Astrocyte (in vitro differentiated cells and primary cell): ENCODE data around the gene RBM38. TPM values are rescaled to one million over a fixed set of nuclear protein-coding genes. Genes with fewer than 3 reads are reported as not detected.

Experiments used
- DNase-seq: peaks from one replicate; pipeline ENCODE4 v3.0.0-alpha.2; 2010; ENCODE audit warnings: low read depth
- FAIRE-seq: peaks from 2 replicates; lab custom pipeline; 2011; peaks lifted over from hg19 to GRCh38; lab: Jason Lieb, UNC
- H2AFZ ChIP-seq: 2 replicates; pipeline ENCODE4 v1.6.0; 2012; ENCODE audit warnings: low read depth, low read length, inconsistent platforms
- H3K27ac ChIP-seq: 2 replicates; pipeline ENCODE4 v1.5.1; 2011; ENCODE audit warnings: low read depth, low read length, inconsistent platforms
- H3K27me3 ChIP-seq: 2 replicates; pipeline ENCODE4 v1.6.0; 2011; ENCODE audit warnings: low read length, inconsistent platforms; ENCODE audit not compliant: insufficient read depth
- H3K36me3 ChIP-seq: 2 replicates; pipeline ENCODE4 v1.5.1; 2011; ENCODE audit warnings: low read length, inconsistent platforms; ENCODE audit not compliant: insufficient read depth
- H3K4me1 ChIP-seq: 2 replicates; pipeline ENCODE4 v1.5.1; 2011; ENCODE audit warnings: low read length, inconsistent platforms; ENCODE audit not compliant: insufficient read depth
- H3K4me2 ChIP-seq: 2 replicates; pipeline ENCODE4 v1.6.0; 2012; ENCODE audit warnings: low read length, inconsistent platforms
- H3K4me3 ChIP-seq: 2 replicates; pipeline ENCODE4 v1.5.1; 2011; ENCODE audit warnings: low read depth, mild to moderate bottlenecking, low read length, inconsistent platforms; ENCODE audit not compliant: insufficient read depth
- H3K79me2 ChIP-seq: 2 replicates; pipeline ENCODE4 v1.6.0; 2012; ENCODE audit warnings: mild to moderate bottlenecking, low read length, inconsistent platforms; ENCODE audit not compliant: insufficient read depth
- H3K9ac ChIP-seq: 2 replicates; pipeline ENCODE4 v1.6.0; 2012; ENCODE audit warnings: mild to moderate bottlenecking, low read length, inconsistent platforms
- H3K9me3 ChIP-seq: 2 replicates; pipeline ENCODE4 v1.5.1; 2012; ENCODE audit warnings: low read depth, mild to moderate bottlenecking, low read length, inconsistent platforms; ENCODE audit not compliant: insufficient read depth
- H4K20me1 ChIP-seq: 2 replicates; pipeline ENCODE4 v1.6.0; 2012; ENCODE audit warnings: low read length, inconsistent platforms; ENCODE audit not compliant: insufficient read depth
- H3K27ac Mint-ChIP-seq: one replicate; pipeline ENCODE4 v1.8.0; 2021; ENCODE audit warnings: mild to moderate bottlenecking, mixed read lengths; ENCODE audit not compliant: unreplicated experiment
- H3K27me3 Mint-ChIP-seq: one replicate; pipeline ENCODE4 v1.8.0; 2021; ENCODE audit warnings: low read depth, mixed read lengths; ENCODE audit not compliant: unreplicated experiment
- H3K36me3 Mint-ChIP-seq: one replicate; pipeline ENCODE4 v1.8.0; 2021; ENCODE audit warnings: low read depth, mixed read lengths; ENCODE audit not compliant: unreplicated experiment
- H3K4me1 Mint-ChIP-seq: one replicate; pipeline ENCODE4 v1.8.0; 2021; ENCODE audit warnings: low read depth, mixed read lengths; ENCODE audit not compliant: unreplicated experiment
- H3K4me3 Mint-ChIP-seq: one replicate; pipeline ENCODE4 v1.8.0; 2021; ENCODE audit warnings: mild to moderate bottlenecking, moderate library complexity, mixed read lengths; ENCODE audit not compliant: unreplicated experiment
- H3K9me3 Mint-ChIP-seq: one replicate; pipeline ENCODE4 v1.8.0; 2021; ENCODE audit warnings: mild to moderate bottlenecking, mixed read lengths; ENCODE audit not compliant: unreplicated experiment
- EZH2 ChIP-seq: IDR thresholded peaks from 2 replicates; pipeline ENCODE4 v1.6.1; 2012; ENCODE audit warnings: mild to moderate bottlenecking, low read length, inconsistent platforms; ENCODE audit not compliant: insufficient read depth
- total RNA-seq: library from RNA; stranded (reverse); gene quantifications from 2 replicates; pipeline ENCODE4 v1.2.1, GENCODE V29; 2021
- TF ChIP-seq, protein P1 (sequence below): IDR thresholded peaks from 2 replicates; pipeline ENCODE4 v1.5.1; 2011; ENCODE audit warnings: low read depth, mild to moderate bottlenecking, inconsistent platforms, low read length, moderate library complexity; ENCODE audit not compliant: insufficient read depth

The RBM38 gene
- total RNA-seq, 1 donor from 2014 or later = 43.5 TPM

DNA sequence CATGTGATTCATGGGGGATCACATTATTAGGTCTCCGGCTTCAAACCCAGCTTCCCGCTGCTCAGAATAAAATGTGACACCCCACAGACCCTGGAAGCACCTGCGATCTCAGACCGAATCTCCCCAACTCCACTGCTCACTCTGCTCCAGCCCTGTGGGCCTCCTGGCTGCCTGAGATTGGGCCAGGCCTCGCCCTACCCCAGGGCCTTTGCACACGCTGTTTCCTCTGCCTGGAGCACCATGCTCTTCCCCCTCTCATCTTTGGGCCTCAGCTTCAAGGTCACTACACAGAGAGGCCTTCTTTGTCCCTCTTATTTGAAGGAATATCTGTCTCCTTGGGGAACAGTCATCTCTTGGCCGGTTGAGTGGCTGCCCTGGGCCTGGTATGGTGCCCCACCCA is 48.8 kb downstream of the RBM38 start:
- Histone ChIP-seq H3K27me3 (peaks cover 6% of the 10 kb centered on the region), H3K4me2 (no peak overlapping the region), H3K9ac (no peak overlapping the region), H3K4me3 (no peak overlapping the region), H3K4me1 (peaks cover 3% of the 10 kb centered on the region), H4K20me1 (no peaks in the 10 kb centered on the region), H3K27ac (no peak overlapping the region), H3K79me2 (no peaks in the 10 kb centered on the region), H3K36me3 (no peaks in the 10 kb centered on the region), H3K9me3 (no peaks in the 10 kb centered on the region), H2AFZ (no peak overlapping the region)
- H3K4me1 Mint-ChIP-seq = peaks cover 4% of the 10 kb centered on the region
- peaks cover 6% of the 10 kb centered on the region for H3K9me3 Mint-ChIP-seq
- H3K4me3 Mint-ChIP-seq = no peak overlapping the region
- peak overlapping the region; percentile 62 for H3K27ac Mint-ChIP-seq
- no peaks in the 10 kb centered on the region for H3K36me3 Mint-ChIP-seq
- DNase-seq (no peak), FAIRE-seq (no peak)
- peaks cover 15% of the 10 kb centered on the region for H3K27me3 Mint-ChIP-seq
- TF ChIP-seq EZH2 = no peak
- TF ChIP-seq, protein P1, sequence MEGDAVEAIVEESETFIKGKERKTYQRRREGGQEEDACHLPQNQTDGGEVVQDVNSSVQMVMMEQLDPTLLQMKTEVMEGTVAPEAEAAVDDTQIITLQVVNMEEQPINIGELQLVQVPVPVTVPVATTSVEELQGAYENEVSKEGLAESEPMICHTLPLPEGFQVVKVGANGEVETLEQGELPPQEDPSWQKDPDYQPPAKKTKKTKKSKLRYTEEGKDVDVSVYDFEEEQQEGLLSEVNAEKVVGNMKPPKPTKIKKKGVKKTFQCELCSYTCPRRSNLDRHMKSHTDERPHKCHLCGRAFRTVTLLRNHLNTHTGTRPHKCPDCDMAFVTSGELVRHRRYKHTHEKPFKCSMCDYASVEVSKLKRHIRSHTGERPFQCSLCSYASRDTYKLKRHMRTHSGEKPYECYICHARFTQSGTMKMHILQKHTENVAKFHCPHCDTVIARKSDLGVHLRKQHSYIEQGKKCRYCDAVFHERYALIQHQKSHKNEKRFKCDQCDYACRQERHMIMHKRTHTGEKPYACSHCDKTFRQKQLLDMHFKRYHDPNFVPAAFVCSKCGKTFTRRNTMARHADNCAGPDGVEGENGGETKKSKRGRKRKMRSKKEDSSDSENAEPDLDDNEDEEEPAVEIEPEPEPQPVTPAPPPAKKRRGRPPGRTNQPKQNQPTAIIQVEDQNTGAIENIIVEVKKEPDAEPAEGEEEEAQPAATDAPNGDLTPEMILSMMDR = no peak

DNA sequence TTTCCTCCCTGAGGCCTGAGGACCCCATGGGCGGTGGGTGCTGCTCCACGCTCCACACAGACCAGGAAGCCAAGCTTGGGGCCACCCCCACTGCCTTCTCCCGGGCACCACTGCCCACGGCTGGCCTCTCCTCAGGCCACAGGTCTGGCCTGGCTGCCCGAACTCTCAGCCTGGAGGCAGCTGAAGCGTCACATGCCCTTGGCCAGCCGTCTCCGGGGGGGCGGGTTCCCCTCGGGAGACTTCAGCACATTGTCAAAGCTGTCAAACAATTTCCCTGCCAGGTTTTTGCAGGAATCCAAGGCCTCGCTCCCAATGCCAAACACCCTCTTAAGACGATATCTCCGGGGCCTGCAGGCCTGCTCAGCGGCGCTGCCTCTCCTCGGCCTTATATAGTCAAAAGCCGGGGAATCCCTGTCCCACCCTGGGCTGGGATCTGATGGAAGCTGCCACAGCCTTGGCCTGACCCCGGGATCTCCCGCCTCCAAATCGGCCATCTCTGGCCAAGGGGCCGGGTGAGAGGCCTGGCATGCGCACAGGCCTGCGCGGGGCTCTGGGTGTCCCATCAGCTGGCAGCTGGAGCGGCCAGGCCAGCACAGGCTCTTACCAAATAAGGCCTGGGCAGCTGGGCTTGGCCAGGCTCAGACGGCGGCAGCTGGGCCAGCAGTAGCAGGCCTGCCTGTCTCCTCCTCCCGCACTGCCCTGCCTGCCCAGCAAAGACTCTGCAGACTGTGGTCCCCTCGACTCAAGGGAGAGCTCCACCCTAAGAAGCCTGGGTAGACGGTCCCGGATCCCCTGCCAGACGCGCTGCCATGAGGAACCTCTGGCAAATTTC is 49.7 kb downstream of the RBM38 start:
- Histone ChIP-seq H3K36me3 (no peaks in the 10 kb centered on the region), H3K9ac (no peak overlapping the region), H3K27ac (no peak overlapping the region), H3K4me1 (no peaks in the 10 kb centered on the region), H4K20me1 (no peaks in the 10 kb centered on the region), H3K79me2 (no peaks in the 10 kb centered on the region), H3K4me3 (no peak overlapping the region), H3K4me2 (no peak overlapping the region), H3K9me3 (peaks cover 2% of the 10 kb centered on the region), H3K27me3 (peaks cover 2% of the 10 kb centered on the region), H2AFZ (no peak overlapping the region)
- FAIRE-seq (no peak), DNase-seq (no peak)
- Mint-ChIP-seq H3K27ac (no peak overlapping the region), H3K36me3 (no peaks in the 10 kb centered on the region), H3K9me3 (peaks cover 10% of the 10 kb centered on the region), H3K4me1 (peaks cover 4% of the 10 kb centered on the region), H3K4me3 (no peak overlapping the region), H3K27me3 (peaks cover 22% of the 10 kb centered on the region)
- no peak for TF ChIP-seq EZH2
- TF ChIP-seq, protein P1 = no peak

DNA sequence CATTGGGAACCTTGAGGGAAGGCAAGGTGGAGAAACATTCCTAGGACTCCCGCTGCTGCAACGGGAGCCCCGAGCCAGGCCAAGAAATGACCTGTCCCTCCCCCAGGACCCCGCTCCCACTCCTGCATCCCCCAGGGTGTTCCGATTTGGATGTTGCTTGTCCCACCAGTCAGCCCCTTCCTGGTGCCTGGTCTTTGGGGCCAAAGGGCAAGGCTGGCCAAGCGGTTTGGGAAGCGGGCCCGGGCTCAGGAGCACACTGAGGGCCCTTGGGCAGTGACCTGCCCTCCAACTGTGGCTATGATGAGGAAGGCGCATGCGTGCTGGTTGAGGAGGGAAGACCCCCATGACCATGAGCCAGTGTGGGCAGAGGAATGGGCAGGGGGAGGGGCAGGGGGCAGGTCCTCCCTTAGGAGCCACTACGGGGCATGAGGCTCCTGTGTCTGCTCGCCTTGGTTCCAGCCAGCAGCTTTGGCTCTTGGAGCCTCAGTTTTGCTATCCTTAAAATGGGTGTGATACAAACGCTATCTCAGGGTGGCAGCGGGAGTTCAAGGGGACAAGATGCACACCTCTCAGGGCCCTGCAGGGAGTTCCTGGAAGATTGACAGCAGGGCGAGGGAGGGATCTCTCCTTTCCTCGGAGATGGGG is 50.4 kb downstream of the RBM38 start:
- Mint-ChIP-seq H3K4me1 (peaks cover 4% of the 10 kb centered on the region), H3K27ac (no peak overlapping the region), H3K27me3 (peaks cover 29% of the 10 kb centered on the region), H3K9me3 (peaks cover 14% of the 10 kb centered on the region), H3K36me3 (no peaks in the 10 kb centered on the region), H3K4me3 (no peak overlapping the region)
- H3K36me3 ChIP-seq = no peaks in the 10 kb centered on the region
- peaks cover 3% of the 10 kb centered on the region for H3K9me3 ChIP-seq
- no peaks in the 10 kb centered on the region for H3K4me1 ChIP-seq
- FAIRE-seq = no peak
- peaks cover 5% of the 10 kb centered on the region for H3K27me3 ChIP-seq
- no peak overlapping the region for H3K4me3 ChIP-seq
- H2AFZ ChIP-seq = no peak overlapping the region
- H3K27ac ChIP-seq = no peak overlapping the region
- no peaks in the 10 kb centered on the region for H3K79me2 ChIP-seq
- no peaks in the 10 kb centered on the region for H4K20me1 ChIP-seq
- TF ChIP-seq, protein P1 = no peak
- no peak for TF ChIP-seq EZH2
- no peak for DNase-seq
- no peak overlapping the region for H3K9ac ChIP-seq
- H3K4me2 ChIP-seq = no peak overlapping the region
